ENCODE results near the gene ASCL5.

DNA sequence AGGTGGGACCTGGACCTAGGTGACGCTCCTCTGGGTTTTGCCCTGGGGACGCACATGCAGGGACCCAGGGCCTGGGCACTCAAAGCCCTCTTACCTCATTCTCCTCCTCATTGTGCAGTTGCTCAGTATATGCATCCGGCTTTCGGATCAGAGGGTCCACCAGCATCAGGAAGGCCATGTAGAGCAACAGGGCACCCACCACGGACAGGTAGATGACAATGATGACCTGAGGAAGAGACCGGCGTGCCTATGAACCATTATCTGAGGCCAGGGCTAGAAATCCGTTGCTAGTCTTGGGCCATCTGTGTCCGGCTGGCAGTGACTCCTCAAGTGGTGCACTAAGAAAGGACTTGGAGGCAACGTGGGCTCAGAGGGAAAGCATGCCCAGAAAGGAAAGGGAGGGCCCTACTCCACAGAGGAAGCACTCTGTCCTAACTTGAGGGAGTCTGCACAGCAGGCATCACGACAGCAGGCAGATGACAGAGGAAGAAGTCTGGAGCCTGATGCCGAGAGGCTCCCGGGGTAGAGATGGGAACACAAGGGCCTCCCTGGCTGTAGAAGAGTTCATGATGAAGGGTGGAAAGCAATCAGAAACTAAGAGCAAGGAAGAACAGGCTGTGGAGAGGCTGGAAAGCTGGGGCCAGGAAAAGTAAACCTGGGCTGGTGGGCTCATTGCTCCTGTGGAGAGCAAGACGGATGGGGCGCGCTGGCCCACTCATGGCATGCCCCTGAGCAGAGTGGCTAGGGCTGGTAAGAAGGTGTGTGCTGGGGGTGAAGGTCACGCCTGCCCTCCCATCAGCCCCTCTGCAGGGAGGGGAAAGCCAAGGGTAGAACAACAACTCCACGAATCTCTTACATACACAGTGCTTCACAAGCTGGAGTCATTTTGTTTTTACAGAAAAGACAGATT lies 17.0 kb upstream of the ASCL5 start:
- TF ChIP-seq, protein P1, sequence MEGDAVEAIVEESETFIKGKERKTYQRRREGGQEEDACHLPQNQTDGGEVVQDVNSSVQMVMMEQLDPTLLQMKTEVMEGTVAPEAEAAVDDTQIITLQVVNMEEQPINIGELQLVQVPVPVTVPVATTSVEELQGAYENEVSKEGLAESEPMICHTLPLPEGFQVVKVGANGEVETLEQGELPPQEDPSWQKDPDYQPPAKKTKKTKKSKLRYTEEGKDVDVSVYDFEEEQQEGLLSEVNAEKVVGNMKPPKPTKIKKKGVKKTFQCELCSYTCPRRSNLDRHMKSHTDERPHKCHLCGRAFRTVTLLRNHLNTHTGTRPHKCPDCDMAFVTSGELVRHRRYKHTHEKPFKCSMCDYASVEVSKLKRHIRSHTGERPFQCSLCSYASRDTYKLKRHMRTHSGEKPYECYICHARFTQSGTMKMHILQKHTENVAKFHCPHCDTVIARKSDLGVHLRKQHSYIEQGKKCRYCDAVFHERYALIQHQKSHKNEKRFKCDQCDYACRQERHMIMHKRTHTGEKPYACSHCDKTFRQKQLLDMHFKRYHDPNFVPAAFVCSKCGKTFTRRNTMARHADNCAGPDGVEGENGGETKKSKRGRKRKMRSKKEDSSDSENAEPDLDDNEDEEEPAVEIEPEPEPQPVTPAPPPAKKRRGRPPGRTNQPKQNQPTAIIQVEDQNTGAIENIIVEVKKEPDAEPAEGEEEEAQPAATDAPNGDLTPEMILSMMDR (conservative IDR thresholded peaks at IDR 0.05 in 1 of 2, IDR thresholded peaks at IDR 0.05 in 1 of 2; ENCODE audit: extremely low read depth in 1 of 2, insufficient read depth in 1 of 2, low read depth in 1 of 2, low read length in 2 of 2), result no peak
- no peak for TF ChIP-seq EZH2 (IDR thresholded peaks at IDR 0.05; ENCODE audit: borderline replicate concordance, low read length)

Data from mammary epithelial cell (primary cell).